A549 (cell line): ENCODE data around the gene FGD2. TPM values are rescaled to one million over a fixed set of nuclear protein-coding genes. Genes with fewer than 3 reads are reported as not detected.

Experiments
- ATAC-seq, 2 experiments: fragments of 200-7000 bp in 1 of 2; fragments of >200 bp in 1 of 2; cut with Nextera tagmentation in 1 of 2; cut with Tn5 transposase in 1 of 2; 3 replicates each; pipeline versions ENCODE4 v1.8.0 to v1.9.1; 2018 to 2020; ENCODE audit warnings: mild to moderate bottlenecking in 1 of 2, moderate library complexity in 1 of 2
- CTCF ChIA-PET: fragments of 300-600 bp; sonication (Branson Sonifier 250); formaldehyde crosslinking; extraction: SDS; loops from one replicate; lab custom pipeline; 2021; ENCODE audit warnings: antibody characterized with exemption, inconsistent platforms; lab: Yijun Ruan, JAX
- POLR2A ChIA-PET: fragments of 350-600 bp; formaldehyde crosslinking; extraction: SDS; loops from one replicate; lab custom pipeline; 2021; ENCODE audit warnings: antibody characterized with exemption, inconsistent platforms; lab: Yijun Ruan, JAX
- DNase-seq, 2 experiments: peaks; one replicate each; pipeline versions ENCODE4 v3.0.0 to v3.0.0-alpha.2; 2011 to 2016; ENCODE audit warnings: low read depth in 1 of 2, low spot score in 1 of 2
- FAIRE-seq: peaks from 2 replicates; lab custom pipeline; 2011; peaks lifted over from hg19 to GRCh38; lab: Jason Lieb, UNC
- H3K27ac ChIP-seq, 2 experiments: fragments of >200 bp; sonication (Bioruptor Twin); formaldehyde crosslinking; 3 replicates each; pipeline ENCODE4 v1.5.1; 2016 to 2017
- H3K4me1 ChIP-seq: fragments of >200 bp; sonication (Bioruptor Twin); formaldehyde crosslinking; 3 replicates; pipeline ENCODE4 v1.6.1; 2016
- H3K4me2 ChIP-seq: fragments of >200 bp; sonication (Bioruptor Twin); formaldehyde crosslinking; 3 replicates; pipeline ENCODE4 v1.6.1; 2016
- H3K4me3 ChIP-seq: fragments of >200 bp; sonication (Bioruptor Twin); formaldehyde crosslinking; 3 replicates; pipeline ENCODE4 v1.5.1; 2016
- H3K9me3 ChIP-seq: fragments of >200 bp; sonication (Bioruptor Twin); formaldehyde crosslinking; 3 replicates; pipeline ENCODE4 v1.6.1; 2016
- BCL3 ChIP-seq: fragments of >200 bp; sonication (Bioruptor Twin); formaldehyde crosslinking; IDR thresholded peaks from 3 replicates; pipeline ENCODE4 v1.6.1; 2016
- CBX8 ChIP-seq: fragments of 200-600 bp; sonication (generic); IDR thresholded peaks from 2 replicates; pipeline ENCODE4 v1.6.1; 2016
- EHF ChIP-seq: fragments of 250-450 bp; sonication (Bioruptor Pico); IDR thresholded peaks from 2 replicates; pipeline ENCODE4 v1.5.0; 2020; ENCODE audit warnings: mild to moderate bottlenecking
- ELK1 ChIP-seq: fragments of 150-350 bp; IDR thresholded peaks from 2 replicates; pipeline ENCODE4 v1.6.1; 2014; ENCODE audit warnings: low read depth, mild to moderate bottlenecking, low read length
- ESRRA ChIP-seq: fragments of 150-350 bp; IDR thresholded peaks from 2 replicates; pipeline ENCODE4 v1.6.1; 2014; ENCODE audit warnings: mild to moderate bottlenecking, low read length, borderline replicate concordance
- FOSB ChIP-seq: fragments of 250-450 bp; sonication (Bioruptor Pico); IDR thresholded peaks from 2 replicates; pipeline ENCODE4 v1.5.0; 2020; ENCODE audit warnings: mild to moderate bottlenecking, moderate library complexity
- HES2 ChIP-seq: fragments of >200 bp; sonication (Bioruptor Twin); formaldehyde crosslinking; IDR thresholded peaks from 2 replicates; pipeline ENCODE4 v1.6.1; 2016
- HEYL ChIP-seq: fragments of 250-450 bp; sonication (Bioruptor Pico); IDR thresholded peaks from 2 replicates; pipeline ENCODE4 v1.8.0; 2021; ENCODE audit warnings: mild to moderate bottlenecking, moderate library complexity
- HOXB5 ChIP-seq: fragments of 250-450 bp; sonication (Bioruptor Pico); IDR thresholded peaks from 2 replicates; pipeline ENCODE4 v1.5.0; 2020; ENCODE audit warnings: mild to moderate bottlenecking, moderate library complexity
- MAX ChIP-seq: IDR thresholded peaks from 2 replicates; pipeline ENCODE4 v1.6.1; 2012
- MAZ ChIP-seq: fragments of 150-350 bp; IDR thresholded peaks from 2 replicates; pipeline ENCODE4 v1.6.1; 2014; ENCODE audit warnings: antibody characterized with exemption, low read depth, low read length, borderline replicate concordance
- MYC ChIP-seq: IDR thresholded peaks from 2 replicates; pipeline ENCODE4 v1.6.1; 2012; ENCODE audit warnings: mild to moderate bottlenecking, inconsistent platforms, low read length, improper control_type of control experiment, borderline replicate concordance
- PBX3 ChIP-seq: IDR thresholded peaks from 2 replicates; pipeline ENCODE4 v1.6.1; 2012
- RFX5 ChIP-seq: fragments of 450-650 bp; IDR thresholded peaks from 2 replicates; pipeline ENCODE4 v1.7.1; 2014; ENCODE audit warnings: antibody characterized with exemption, mild to moderate bottlenecking, moderate library complexity
- SREBF2 ChIP-seq: fragments of 450-650 bp; IDR thresholded peaks from 2 replicates; pipeline ENCODE4 v1.6.1; 2014; ENCODE audit warnings: mild to moderate bottlenecking, moderate library complexity
- TFCP2L1 ChIP-seq: fragments of 250-450 bp; sonication (Bioruptor Pico); IDR thresholded peaks from 2 replicates; pipeline ENCODE4 v1.5.0; 2021; ENCODE audit warnings: mild to moderate bottlenecking
- TP53 ChIP-seq: fragments of 250-450 bp; sonication (Bioruptor Pico); IDR thresholded peaks from 2 replicates; pipeline ENCODE4 v1.5.0; 2021; ENCODE audit warnings: mild to moderate bottlenecking, moderate library complexity
- USF2 ChIP-seq: fragments of 450-650 bp; IDR thresholded peaks from 2 replicates; pipeline ENCODE4 v1.6.1; 2014; ENCODE audit warnings: antibody characterized with exemption
- ZFP36 ChIP-seq: fragments of 450-650 bp; IDR thresholded peaks from 2 replicates; pipeline ENCODE4 v1.6.1; 2014; ENCODE audit warnings: borderline replicate concordance; ENCODE audit not compliant: partially characterized antibody
- WGBS: methylation state at CpG from one replicate; pipeline ENCODE4 v1.1.6; 2017; ENCODE audit errors: missing lambda C conversion rate; 5-methylcytosine and 5-hydroxymethylcytosine counted together
- polyA plus RNA-seq, 4 experiments: library from polyadenylated mRNA; depleted of rRNA in 3 of 4; stranded (reverse); fragments of >200 nt; fragmentation: RNase III in 1 of 4; extraction: RNeasy Plus Mini Kit Qiagen cat#74134 plus additional on column Dnase treatment in 1 of 4; gene quantifications; 2 replicates in 3 of 4; 3 replicates in 1 of 4; pipeline ENCODE4 v1.2.3, GENCODE V29; 2011 to 2017

Gene FGD2
- polyA plus RNA-seq, 2 of the 4 experiments (the other 2 are of a cell fraction), result not detected

- POLR2A ChIA-PET, result no interaction called here
- FAIRE-seq (no peak), DNase-seq (no peak), ATAC-seq (no peak)
- Histone ChIP-seq H3K4me2 (no peak overlapping the region), H3K4me3 (no peak overlapping the region), H3K9me3 (no peaks in the 10 kb centered on the region), H3K4me1 (no peaks in the 10 kb centered on the region), H3K27ac (no peak overlapping the region)
- TF ChIP-seq MAZ, result no peak
- no peak for TF ChIP-seq ELK1
- no peak for TF ChIP-seq MAX
- TF ChIP-seq RFX5, result no peak
- TF ChIP-seq USF2, result no peak
- TF ChIP-seq FOSB (CRISPR knock-in tag), result no peak
- no peak for TF ChIP-seq HES2
- TF ChIP-seq TP53, result no peak
- no peak for TF ChIP-seq EHF (CRISPR knock-in tag)
- no peak for TF ChIP-seq SREBF2
- WGBS, result 70% methylated on average over 8 of the region's 11 CpGs
- CTCF ChIA-PET, result no interaction called here
These were observed 6.4 kb downstream of the FGD2 start for GRCh38 chr6:37011656-37012378.

GRCh38 chr6:37013516-37014491, 8.3 kb downstream of the FGD2 start:
- Histone ChIP-seq H3K27ac (no peak overlapping the region), H3K4me2 (no peak overlapping the region), H3K4me3 (no peak overlapping the region), H3K9me3 (no peaks in the 10 kb centered on the region), H3K4me1 (peaks cover 5% of the 10 kb centered on the region)
- ATAC-seq, result no peak
- FAIRE-seq, result no peak
- WGBS, result 72% methylated on average over 11 of the region's 21 CpGs
- no peak for DNase-seq
- POLR2A ChIA-PET, result no interaction called here
- CTCF ChIA-PET, result interaction anchor here (0.6 to 7.1 kb wide), 2 partner anchors 246 to 676 kb away, joined by 4 to 112 read pairs; no protein-coding TSS in a partner anchor
- TF ChIP-seq HOXB5 (CRISPR knock-in tag) (no peak), TFCP2L1 (no peak), PBX3 (no peak), ESRRA (no peak), SREBF2 (no peak), MAX (no peak), USF2 (no peak), ZFP36 (no peak), FOSB (CRISPR knock-in tag) (no peak), CBX8 (no peak), BCL3 (no peak), MYC (no peak), HEYL (CRISPR knock-in tag) (no peak)
